ENCODE results near the gene CD86.

CD86 gene

GRCh38 chr3:122079524-122080206, 24.5 kb downstream of the CD86 start:
- Histone ChIP-seq H3K9me3 (ENCODE audit: control insufficient read depth, low read length) (no peaks in the 10 kb centered on the region), H3K4me3 (ENCODE audit: low read depth, low read length) (no peak overlapping the region), H3K9ac (no peak overlapping the region), H3K4me2 (ENCODE audit: low read length) (no peak overlapping the region), H3K79me2 (no peaks in the 10 kb centered on the region), H3K27me3 (ENCODE audit: control insufficient read depth, insufficient read depth, low read length) (no peaks in the 10 kb centered on the region), H2AFZ (no peak overlapping the region), H3K4me1 (no peaks in the 10 kb centered on the region), H3K27ac (no peak overlapping the region), H3K36me3 (ENCODE audit: control insufficient read depth, insufficient read depth, low read length) (no peaks in the 10 kb centered on the region)
- TF ChIP-seq CTCF (IDR thresholded peaks at IDR 0.05), result no peak

GRCh38 chr3:122080207-122080587, 25.0 kb downstream of the CD86 start:
- Histone ChIP-seq H3K27ac (no peak overlapping the region), H3K79me2 (no peaks in the 10 kb centered on the region), H3K4me2 (ENCODE audit: low read length) (no peak overlapping the region), H3K9me3 (ENCODE audit: control insufficient read depth, low read length) (no peaks in the 10 kb centered on the region), H3K4me3 (ENCODE audit: low read depth, low read length) (no peak overlapping the region), H3K4me1 (no peaks in the 10 kb centered on the region), H3K27me3 (ENCODE audit: control insufficient read depth, insufficient read depth, low read length) (no peaks in the 10 kb centered on the region), H2AFZ (no peak overlapping the region), H3K9ac (no peak overlapping the region), H3K36me3 (ENCODE audit: control insufficient read depth, insufficient read depth, low read length) (no peaks in the 10 kb centered on the region)
- no peak for TF ChIP-seq CTCF (IDR thresholded peaks at IDR 0.05)

DNA sequence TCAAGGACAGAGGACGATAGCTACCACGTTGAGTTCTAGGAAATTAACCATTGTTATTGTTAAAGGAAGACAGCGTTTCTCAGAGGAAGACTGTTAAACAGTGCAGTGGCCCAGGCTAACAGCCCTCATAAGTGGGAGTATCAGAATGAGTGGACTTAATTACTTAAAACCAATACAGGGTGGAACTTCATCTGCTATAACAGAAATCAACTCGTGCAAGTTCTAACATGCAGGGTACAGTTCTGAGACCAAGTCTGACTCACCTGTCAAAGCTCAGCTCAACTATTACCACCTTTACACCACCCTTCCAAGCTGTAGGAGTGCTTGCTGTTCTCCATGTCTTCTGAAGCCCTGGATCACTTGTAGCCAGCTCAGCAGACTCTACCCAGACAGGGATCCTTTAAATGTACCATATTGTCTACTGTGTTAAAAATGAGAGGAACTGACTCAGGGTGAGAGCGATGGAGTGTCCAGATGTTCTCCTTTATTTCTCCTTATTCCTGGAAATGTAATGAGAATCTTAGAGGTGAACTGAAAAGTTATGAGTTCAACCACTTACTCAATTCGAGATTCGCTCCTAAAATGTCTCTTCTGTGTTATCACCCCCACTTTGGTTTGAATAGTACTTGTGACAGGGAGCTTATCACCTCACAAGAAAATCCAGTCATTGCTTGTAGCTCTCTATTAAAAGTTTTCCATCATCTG, 26.5 kb downstream of the CD86 start:
- no peaks in the 10 kb centered on the region for H3K27me3 ChIP-seq (ENCODE audit: control insufficient read depth, insufficient read depth, low read length)
- peaks cover 1% of the 10 kb centered on the region for H3K4me1 ChIP-seq
- H3K27ac ChIP-seq, result no peak overlapping the region
- TF ChIP-seq CTCF (IDR thresholded peaks at IDR 0.05), result no peak
- no peaks in the 10 kb centered on the region for H3K9me3 ChIP-seq (ENCODE audit: control insufficient read depth, low read length)
- no peaks in the 10 kb centered on the region for H3K79me2 ChIP-seq
- no peaks in the 10 kb centered on the region for H3K36me3 ChIP-seq (ENCODE audit: control insufficient read depth, insufficient read depth, low read length)
- no peak overlapping the region for H3K9ac ChIP-seq
- H3K4me3 ChIP-seq (ENCODE audit: low read depth, low read length), result no peak overlapping the region
- H3K4me2 ChIP-seq (ENCODE audit: low read length), result no peak overlapping the region
- no peak overlapping the region for H2AFZ ChIP-seq

- no peak overlapping the region for H3K4me3 ChIP-seq (ENCODE audit: low read depth, low read length)
- H3K4me1 ChIP-seq, result peaks cover 2% of the 10 kb centered on the region
- H3K36me3 ChIP-seq (ENCODE audit: control insufficient read depth, insufficient read depth, low read length), result no peaks in the 10 kb centered on the region
- no peak for TF ChIP-seq CTCF (IDR thresholded peaks at IDR 0.05)
- H3K27me3 ChIP-seq (ENCODE audit: control insufficient read depth, insufficient read depth, low read length), result no peaks in the 10 kb centered on the region
- H2AFZ ChIP-seq, result no peak overlapping the region
- H3K4me2 ChIP-seq (ENCODE audit: low read length), result no peak overlapping the region
- H3K79me2 ChIP-seq, result no peaks in the 10 kb centered on the region
- no peaks in the 10 kb centered on the region for H3K9me3 ChIP-seq (ENCODE audit: control insufficient read depth, low read length)
- H3K9ac ChIP-seq, result no peak overlapping the region
- no peak overlapping the region for H3K27ac ChIP-seq
Observed at GRCh38 chr3:122082357-122082756, 27.2 kb downstream of the CD86 start.

- no peaks in the 10 kb centered on the region for H3K36me3 ChIP-seq (ENCODE audit: control insufficient read depth, insufficient read depth, low read length)
- no peak overlapping the region for H3K9ac ChIP-seq
- H2AFZ ChIP-seq, result no peak overlapping the region
- H3K27ac ChIP-seq, result no peak overlapping the region
- H3K4me3 ChIP-seq (ENCODE audit: low read depth, low read length), result no peak overlapping the region
- peaks cover 2% of the 10 kb centered on the region for H3K4me1 ChIP-seq
- no peaks in the 10 kb centered on the region for H3K9me3 ChIP-seq (ENCODE audit: control insufficient read depth, low read length)
- H3K27me3 ChIP-seq (ENCODE audit: control insufficient read depth, insufficient read depth, low read length), result no peaks in the 10 kb centered on the region
- no peaks in the 10 kb centered on the region for H3K79me2 ChIP-seq
- TF ChIP-seq CTCF (IDR thresholded peaks at IDR 0.05), result no peak
- no peak overlapping the region for H3K4me2 ChIP-seq (ENCODE audit: low read length)
Observed at GRCh38 chr3:122084799-122085198, 29.6 kb downstream of the CD86 start.

All from parathyroid adenoma (tissue), 2 donors.